Anterior cingulate cortex (tissue), 58 donors: ENCODE measurements around the gene SFXN5.

Source experiments
- DNase-seq, 58 donors: peaks; one replicate each; lab custom pipeline; 2025; lab: John Stamatoyannopoulos, UW

The SFXN5 gene

GRCh38 chr2:73063909-73064875 lies 7.3 kb downstream of the SFXN5 start:
- DNase-seq: peak in 4 of 58 donors; percentile 17 to 34 (median 26)

- DNase-seq: no peak
Observed at GRCh38 chr2:73063472-73063871, 8.0 kb downstream of the SFXN5 start.

GRCh38 chr2:73059106-73059505 lies 12.4 kb downstream of the SFXN5 start:
- DNase-seq: peak in 51 of 58 donors; percentile 21 to 93 (median 72)

- no peak for DNase-seq
Observed at GRCh38 chr2:73054980-73055379, 16.5 kb downstream of the SFXN5 start.

GRCh38 chr2:73053316-73054114 lies 18.0 kb downstream of the SFXN5 start:
- peak in 37 of 58 donors; percentile 10 to 81 (median 44) for DNase-seq

- DNase-seq: no peak
Observed at GRCh38 chr2:73050121-73050545, 21.4 kb downstream of the SFXN5 start.

GRCh38 chr2:73043929-73044832 lies 27.3 kb downstream of the SFXN5 start:
- peak in 35 of 58 donors; percentile 9 to 88 (median 40) for DNase-seq

- peak in 31 of 58 donors; percentile 9 to 80 (median 35) for DNase-seq
Observed at GRCh38 chr2:73043276-73043675, 28.2 kb downstream of the SFXN5 start.

GRCh38 chr2:73037947-73038585 lies 33.4 kb downstream of the SFXN5 start:
- no peak for DNase-seq

- no peak for DNase-seq
Observed at GRCh38 chr2:73036766-73037165, 34.7 kb downstream of the SFXN5 start.

GRCh38 chr2:73035899-73036711 lies 35.4 kb downstream of the SFXN5 start:
- peak in 43 of 58 donors; percentile 16 to 86 (median 56) for DNase-seq

- DNase-seq: no peak
Observed at GRCh38 chr2:73034661-73035375, 36.7 kb downstream of the SFXN5 start.

GRCh38 chr2:73033766-73034381 lies 37.6 kb downstream of the SFXN5 start:
- no peak for DNase-seq

GRCh38 chr2:73033142-73033765 lies 38.3 kb downstream of the SFXN5 start:
- no peak for DNase-seq

GRCh38 chr2:73032702-73033097 lies 38.8 kb downstream of the SFXN5 start:
- DNase-seq: no peak

- no peak for DNase-seq
Observed at GRCh38 chr2:73031725-73032701, 39.5 kb downstream of the SFXN5 start.
